Measurements from ENCODE around the gene SLIT1. TPM values are rescaled to one million over a fixed set of nuclear protein-coding genes. Genes with fewer than 3 reads are reported as not detected.

The SLIT1 gene
- polyA plus RNA-seq, 1 donor from 2014 or later, result 9.5 TPM

DNA sequence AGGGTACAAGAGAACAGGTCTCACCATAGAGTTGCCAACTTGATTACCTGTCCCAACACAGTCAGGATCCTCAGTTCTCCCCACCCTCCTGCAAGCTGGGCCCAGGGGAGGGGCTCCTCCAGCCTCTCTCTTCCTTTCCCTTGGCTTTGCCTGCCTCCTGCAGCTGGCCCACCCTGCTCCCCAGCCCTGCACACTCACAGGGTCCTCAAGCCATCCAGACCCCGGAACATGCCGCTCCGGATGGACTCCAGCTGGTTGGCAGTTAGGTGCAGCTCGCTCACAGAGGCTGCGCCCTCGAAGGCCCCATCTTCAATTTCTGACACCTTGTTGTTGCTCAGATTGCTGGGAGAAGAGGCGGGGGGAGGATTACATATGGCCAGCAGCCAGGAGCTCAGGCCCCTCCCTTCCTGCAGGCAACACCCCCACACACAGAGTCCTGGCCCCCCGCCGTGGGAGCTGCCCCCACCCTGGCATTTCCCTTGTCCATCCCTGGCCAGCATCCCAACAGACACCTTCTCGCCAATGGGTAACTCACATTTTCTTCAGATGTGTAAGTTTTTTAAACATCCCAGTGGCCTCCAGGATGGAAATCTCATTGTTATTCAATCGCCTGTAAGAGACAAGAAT, 139.2 kb downstream of the SLIT1 start:
- Histone ChIP-seq H3K4me3 (ENCODE audit: low read length) (no peak overlapping the region), H3K27me3 (ENCODE audit: insufficient read depth, low read depth, low read length) (no peaks in the 10 kb centered on the region), H3K4me2 (ENCODE audit: low read length) (no peak overlapping the region), H3K27ac (ENCODE audit: low read length) (no peak overlapping the region), H3K9me3 (ENCODE audit: low read length) (no peaks in the 10 kb centered on the region), H4K20me1 (ENCODE audit: insufficient read depth) (no peaks in the 10 kb centered on the region), H3K79me2 (replicated peaks; ENCODE audit: insufficient read depth, low read length) (no peaks in the 10 kb centered on the region), H3K36me3 (ENCODE audit: insufficient read depth, low read length) (no peaks in the 10 kb centered on the region), H3K9ac (ENCODE audit: low read length) (no peak overlapping the region), H3K9me2 (ENCODE audit: insufficient read depth, low read length) (no peaks in the 10 kb centered on the region), H2AFZ (ENCODE audit: low read depth, low read length) (no peak overlapping the region), H3F3A (ENCODE audit: insufficient read depth, low read length, poor library complexity, severe bottlenecking) (no peaks in the 10 kb centered on the region)
- TF ChIP-seq POLR2AphosphoS5 (IDR thresholded peaks at IDR 0.05) (no peak), RAD21 (conservative IDR thresholded peaks at IDR 0.05) (no peak), EZH2 (IDR thresholded peaks at IDR 0.05; ENCODE audit: borderline replicate concordance, insufficient read depth, low read length, poor library complexity, severe bottlenecking) (no peak), MXI1 (conservative IDR thresholded peaks at IDR 0.05; ENCODE audit: poor library complexity, severe bottlenecking) (no peak), SMC3 (conservative IDR thresholded peaks at IDR 0.05; ENCODE audit: poor library complexity) (no peak), TAF1 (IDR thresholded peaks at IDR 0.05; ENCODE audit: low read depth) (no peak), EP300 (conservative IDR thresholded peaks at IDR 0.05; ENCODE audit: poor library complexity, severe bottlenecking) (no peak)
- TF ChIP-seq, protein P1, sequence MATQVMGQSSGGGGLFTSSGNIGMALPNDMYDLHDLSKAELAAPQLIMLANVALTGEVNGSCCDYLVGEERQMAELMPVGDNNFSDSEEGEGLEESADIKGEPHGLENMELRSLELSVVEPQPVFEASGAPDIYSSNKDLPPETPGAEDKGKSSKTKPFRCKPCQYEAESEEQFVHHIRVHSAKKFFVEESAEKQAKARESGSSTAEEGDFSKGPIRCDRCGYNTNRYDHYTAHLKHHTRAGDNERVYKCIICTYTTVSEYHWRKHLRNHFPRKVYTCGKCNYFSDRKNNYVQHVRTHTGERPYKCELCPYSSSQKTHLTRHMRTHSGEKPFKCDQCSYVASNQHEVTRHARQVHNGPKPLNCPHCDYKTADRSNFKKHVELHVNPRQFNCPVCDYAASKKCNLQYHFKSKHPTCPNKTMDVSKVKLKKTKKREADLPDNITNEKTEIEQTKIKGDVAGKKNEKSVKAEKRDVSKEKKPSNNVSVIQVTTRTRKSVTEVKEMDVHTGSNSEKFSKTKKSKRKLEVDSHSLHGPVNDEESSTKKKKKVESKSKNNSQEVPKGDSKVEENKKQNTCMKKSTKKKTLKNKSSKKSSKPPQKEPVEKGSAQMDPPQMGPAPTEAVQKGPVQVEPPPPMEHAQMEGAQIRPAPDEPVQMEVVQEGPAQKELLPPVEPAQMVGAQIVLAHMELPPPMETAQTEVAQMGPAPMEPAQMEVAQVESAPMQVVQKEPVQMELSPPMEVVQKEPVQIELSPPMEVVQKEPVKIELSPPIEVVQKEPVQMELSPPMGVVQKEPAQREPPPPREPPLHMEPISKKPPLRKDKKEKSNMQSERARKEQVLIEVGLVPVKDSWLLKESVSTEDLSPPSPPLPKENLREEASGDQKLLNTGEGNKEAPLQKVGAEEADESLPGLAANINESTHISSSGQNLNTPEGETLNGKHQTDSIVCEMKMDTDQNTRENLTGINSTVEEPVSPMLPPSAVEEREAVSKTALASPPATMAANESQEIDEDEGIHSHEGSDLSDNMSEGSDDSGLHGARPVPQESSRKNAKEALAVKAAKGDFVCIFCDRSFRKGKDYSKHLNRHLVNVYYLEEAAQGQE (IDR thresholded peaks at IDR 0.05; ENCODE audit: borderline replicate concordance), result no peak
- TF ChIP-seq, protein P2, sequence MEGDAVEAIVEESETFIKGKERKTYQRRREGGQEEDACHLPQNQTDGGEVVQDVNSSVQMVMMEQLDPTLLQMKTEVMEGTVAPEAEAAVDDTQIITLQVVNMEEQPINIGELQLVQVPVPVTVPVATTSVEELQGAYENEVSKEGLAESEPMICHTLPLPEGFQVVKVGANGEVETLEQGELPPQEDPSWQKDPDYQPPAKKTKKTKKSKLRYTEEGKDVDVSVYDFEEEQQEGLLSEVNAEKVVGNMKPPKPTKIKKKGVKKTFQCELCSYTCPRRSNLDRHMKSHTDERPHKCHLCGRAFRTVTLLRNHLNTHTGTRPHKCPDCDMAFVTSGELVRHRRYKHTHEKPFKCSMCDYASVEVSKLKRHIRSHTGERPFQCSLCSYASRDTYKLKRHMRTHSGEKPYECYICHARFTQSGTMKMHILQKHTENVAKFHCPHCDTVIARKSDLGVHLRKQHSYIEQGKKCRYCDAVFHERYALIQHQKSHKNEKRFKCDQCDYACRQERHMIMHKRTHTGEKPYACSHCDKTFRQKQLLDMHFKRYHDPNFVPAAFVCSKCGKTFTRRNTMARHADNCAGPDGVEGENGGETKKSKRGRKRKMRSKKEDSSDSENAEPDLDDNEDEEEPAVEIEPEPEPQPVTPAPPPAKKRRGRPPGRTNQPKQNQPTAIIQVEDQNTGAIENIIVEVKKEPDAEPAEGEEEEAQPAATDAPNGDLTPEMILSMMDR (IDR thresholded peaks at IDR 0.05; ENCODE audit: poor library complexity, severe bottlenecking), result no peak

- no peaks in the 10 kb centered on the region for H3K36me3 ChIP-seq (ENCODE audit: insufficient read depth, low read length)
- H3K4me2 ChIP-seq (ENCODE audit: low read length), result no peak overlapping the region
- H3K27ac ChIP-seq (ENCODE audit: low read length), result no peak overlapping the region
- H3K9me2 ChIP-seq (ENCODE audit: insufficient read depth, low read length), result no peaks in the 10 kb centered on the region
- H3K9me3 ChIP-seq (ENCODE audit: low read length), result no peaks in the 10 kb centered on the region
- H2AFZ ChIP-seq (ENCODE audit: low read depth, low read length), result no peak overlapping the region
- no peaks in the 10 kb centered on the region for H3F3A ChIP-seq (ENCODE audit: insufficient read depth, low read length, poor library complexity, severe bottlenecking)
- no peak overlapping the region for H3K9ac ChIP-seq (ENCODE audit: low read length)
- H3K27me3 ChIP-seq (ENCODE audit: insufficient read depth, low read depth, low read length), result no peaks in the 10 kb centered on the region
- H3K79me2 ChIP-seq (replicated peaks; ENCODE audit: insufficient read depth, low read length), result no peaks in the 10 kb centered on the region
- H4K20me1 ChIP-seq (ENCODE audit: insufficient read depth), result no peaks in the 10 kb centered on the region
- TF ChIP-seq, protein P2 (IDR thresholded peaks at IDR 0.05; ENCODE audit: poor library complexity, severe bottlenecking), result no peak
- TF ChIP-seq EP300 (conservative IDR thresholded peaks at IDR 0.05; ENCODE audit: poor library complexity, severe bottlenecking) (no peak), TAF1 (IDR thresholded peaks at IDR 0.05; ENCODE audit: low read depth) (no peak), EZH2 (IDR thresholded peaks at IDR 0.05; ENCODE audit: borderline replicate concordance, insufficient read depth, low read length, poor library complexity, severe bottlenecking) (no peak), SMC3 (conservative IDR thresholded peaks at IDR 0.05; ENCODE audit: poor library complexity) (no peak), MXI1 (conservative IDR thresholded peaks at IDR 0.05; ENCODE audit: poor library complexity, severe bottlenecking) (no peak), POLR2AphosphoS5 (IDR thresholded peaks at IDR 0.05) (no peak), RAD21 (conservative IDR thresholded peaks at IDR 0.05) (no peak)
- TF ChIP-seq, protein P1 (IDR thresholded peaks at IDR 0.05; ENCODE audit: borderline replicate concordance), result no peak
- no peak overlapping the region for H3K4me3 ChIP-seq (ENCODE audit: low read length)
These were observed 142.2 kb downstream of the SLIT1 start for GRCh38 chr10:97043563-97043855.

Data from neural cell (in vitro differentiated cells).